HG03135 (cell line): ENCODE results near the gene RASD1.
"Not testable (repeated sequence)": the region's sequence is repeated elsewhere in the genome, so short reads cannot be mapped to it uniquely, and the experiment has no call there.

Experiments used
- ATAC-seq: cut with Tn5 transposase; IDR thresholded peaks from one replicate; pipeline ENCODE4 v1.9.1; 2021; ENCODE audit warnings: mild to moderate bottlenecking, moderate library complexity; ENCODE audit not compliant: unreplicated experiment

RASD1 gene

DNA sequence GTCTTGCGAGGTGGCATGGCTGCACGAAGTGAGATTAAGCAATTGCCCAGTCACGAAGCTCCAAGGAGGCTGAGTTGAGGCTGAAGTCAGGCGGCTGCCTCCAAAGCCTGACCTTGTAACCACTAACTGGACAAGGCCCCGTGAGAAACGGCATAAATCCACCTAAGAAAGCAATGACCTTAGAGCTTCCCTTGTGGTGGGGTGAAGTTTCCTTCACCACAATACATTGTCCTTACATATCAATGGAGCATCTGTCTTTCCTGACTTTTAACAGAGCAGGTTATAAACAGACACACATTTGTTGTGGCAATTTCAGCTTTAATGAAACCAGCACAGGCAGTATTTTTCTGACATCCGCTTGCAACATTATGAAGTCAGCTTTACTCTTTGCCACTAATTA, 21.9 kb downstream of the RASD1 start:
- ATAC-seq = no peak

DNA sequence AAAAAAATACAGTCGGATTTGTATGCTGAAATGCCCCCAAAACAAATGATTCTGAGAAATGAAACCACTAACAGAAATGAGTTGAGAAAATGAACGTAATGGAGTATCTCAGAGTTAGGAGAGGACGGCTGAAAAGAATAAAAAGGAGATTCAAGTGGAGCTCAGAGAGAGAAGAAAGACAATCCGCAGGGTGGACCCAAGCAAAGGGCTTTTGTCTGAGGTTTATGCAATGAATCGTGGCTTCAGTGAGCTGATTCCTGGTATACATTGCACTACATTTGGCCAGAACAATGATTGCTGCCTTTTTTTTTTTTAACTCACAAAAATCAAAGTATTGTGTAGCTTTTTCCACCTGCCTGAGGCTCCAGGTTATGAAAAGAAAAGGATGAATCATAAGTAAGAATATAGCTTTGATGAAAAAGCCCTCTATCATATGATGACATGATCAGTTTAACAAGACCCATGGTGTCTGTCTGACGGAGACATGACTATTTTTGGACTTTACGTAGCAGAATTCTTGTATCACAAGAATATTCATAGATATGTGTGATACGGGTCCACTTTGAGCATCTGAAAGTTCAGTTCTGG, 23.8 kb downstream of the RASD1 start:
- ATAC-seq = no peak

DNA sequence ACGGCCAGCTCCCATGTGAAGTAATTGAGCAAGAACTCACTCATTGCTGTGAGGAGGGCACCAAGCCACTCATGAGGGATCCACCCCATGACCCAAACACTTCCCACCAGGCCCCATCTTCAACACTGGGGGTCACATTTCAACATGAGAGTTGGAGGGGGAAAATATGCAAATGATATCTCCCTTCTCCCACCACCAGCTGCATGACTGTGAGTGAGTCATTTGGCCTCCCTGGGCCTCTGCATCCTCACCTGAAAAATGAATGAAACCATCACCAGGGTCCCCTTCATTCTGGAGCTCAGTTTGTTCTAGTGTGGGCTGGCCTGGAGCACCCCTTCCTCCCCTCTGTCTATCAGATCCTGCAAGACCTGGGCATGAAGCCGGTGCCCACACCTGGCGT, 26.2 kb downstream of the RASD1 start:
- no peak for ATAC-seq

DNA sequence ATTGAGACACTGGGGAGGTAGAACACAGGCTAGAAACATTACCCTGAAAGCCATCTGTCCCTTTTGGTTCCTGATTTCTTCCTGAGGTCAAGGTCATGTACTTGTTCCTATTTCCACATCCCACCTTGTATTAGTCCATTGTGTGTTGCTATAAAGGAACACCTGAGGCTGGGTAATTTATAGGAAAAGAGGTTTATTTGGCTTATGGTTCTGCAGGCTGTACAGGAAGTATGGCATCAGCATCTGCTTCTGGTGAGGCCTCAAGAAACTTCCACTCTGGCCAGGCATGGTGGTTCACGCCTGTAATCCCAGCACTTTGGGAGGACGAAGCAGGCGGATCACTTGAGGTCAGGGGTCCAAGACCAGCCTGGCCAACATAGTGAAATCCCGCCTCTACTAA, 26.8 kb downstream of the RASD1 start:
- no peak for ATAC-seq

DNA sequence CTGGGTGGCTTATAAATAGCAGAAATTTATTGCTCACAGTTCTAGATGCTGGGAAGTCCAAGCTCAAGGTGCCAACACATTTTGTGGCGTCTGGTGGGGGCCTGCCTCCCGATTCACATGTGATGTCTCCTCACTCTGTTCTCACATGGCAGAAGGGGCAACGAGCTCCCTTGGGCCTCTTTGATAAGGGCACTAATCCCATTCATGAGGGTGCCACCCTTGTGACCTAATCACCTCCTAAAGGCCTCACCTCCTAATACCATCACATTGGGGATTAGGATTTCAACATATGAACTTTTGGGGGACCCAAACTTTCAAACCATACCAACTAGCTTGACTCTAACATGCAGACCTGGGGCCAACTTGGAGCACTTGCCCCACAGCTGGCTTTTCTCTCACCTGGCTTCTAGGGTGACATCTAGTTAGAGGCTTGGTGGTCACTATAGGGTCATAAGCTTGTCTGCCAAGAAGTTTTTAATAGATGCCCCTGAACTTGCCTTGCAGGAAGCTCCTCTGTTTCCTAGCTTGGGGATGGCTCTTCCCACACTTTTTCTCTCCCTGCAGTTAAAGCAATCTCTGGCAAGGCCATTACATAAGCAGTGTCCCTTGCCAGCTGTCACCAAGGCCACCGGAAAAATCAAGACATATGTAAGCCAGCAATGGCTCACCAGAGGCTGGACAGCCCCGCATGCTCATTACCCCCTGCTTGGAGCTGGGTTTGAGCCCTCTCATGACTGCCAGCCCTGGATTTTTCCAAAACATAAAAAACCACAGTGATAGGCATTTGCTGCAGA, 27.8 kb downstream of the RASD1 start:
- no peak for ATAC-seq

DNA sequence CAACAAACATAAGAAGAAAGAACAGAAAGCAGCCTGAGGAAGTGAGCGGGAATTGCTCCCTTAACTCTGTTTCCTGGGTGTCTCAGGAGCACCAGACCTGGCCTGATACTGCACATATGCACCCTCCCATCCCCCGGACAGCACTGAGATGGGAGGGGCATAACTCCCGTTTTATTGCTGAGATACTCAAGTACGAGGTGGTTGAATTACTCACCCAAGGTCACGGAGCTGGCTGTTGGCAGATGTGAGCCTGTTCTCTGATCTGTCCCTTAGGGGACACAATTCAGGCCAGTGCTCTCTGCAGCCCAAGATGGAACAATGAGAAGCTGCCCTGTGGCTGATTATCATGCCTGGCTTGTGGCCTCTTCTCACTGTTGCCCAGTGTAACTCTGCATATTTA, 28.5 kb downstream of the RASD1 start:
- no peak for ATAC-seq

DNA sequence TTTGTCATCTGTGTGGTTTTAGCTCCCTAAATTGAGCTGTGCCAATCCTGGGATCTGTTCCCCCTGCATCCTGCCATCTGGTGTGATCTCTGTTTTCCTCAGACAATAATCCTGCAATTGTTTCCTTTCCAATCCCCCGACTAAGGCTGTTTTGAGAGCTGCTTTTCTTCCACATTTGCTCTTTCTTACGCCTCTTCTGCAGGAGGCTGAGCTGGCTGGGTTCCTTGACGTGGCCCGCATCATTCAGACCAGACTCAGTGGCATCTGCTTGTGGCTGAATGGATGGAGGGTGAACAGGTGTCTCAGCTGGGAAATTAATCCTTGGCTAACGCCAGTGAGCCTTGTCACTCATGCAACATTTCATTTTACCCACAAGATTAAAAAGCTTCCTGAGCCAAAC, 29.2 kb downstream of the RASD1 start:
- no peak for ATAC-seq

DNA sequence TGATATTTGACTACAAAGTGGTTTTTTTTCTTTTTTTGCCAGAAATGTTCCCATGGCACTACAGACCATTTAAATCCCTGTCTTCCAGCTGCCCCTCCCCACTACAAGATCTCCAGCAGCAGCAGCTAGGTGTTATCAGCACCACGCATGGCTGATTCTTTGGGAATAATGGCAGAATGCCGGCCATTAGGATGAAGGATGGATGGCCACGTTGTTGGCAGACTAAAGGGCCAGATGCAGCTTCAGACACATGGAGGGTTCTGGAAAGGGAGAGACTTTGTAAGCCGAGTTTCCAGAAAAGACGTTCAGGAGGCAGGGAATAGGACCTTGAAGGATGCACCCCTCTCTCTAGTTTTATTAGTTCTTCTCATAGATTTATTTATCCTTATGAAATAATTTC, 29.7 kb downstream of the RASD1 start:
- no peak for ATAC-seq

DNA sequence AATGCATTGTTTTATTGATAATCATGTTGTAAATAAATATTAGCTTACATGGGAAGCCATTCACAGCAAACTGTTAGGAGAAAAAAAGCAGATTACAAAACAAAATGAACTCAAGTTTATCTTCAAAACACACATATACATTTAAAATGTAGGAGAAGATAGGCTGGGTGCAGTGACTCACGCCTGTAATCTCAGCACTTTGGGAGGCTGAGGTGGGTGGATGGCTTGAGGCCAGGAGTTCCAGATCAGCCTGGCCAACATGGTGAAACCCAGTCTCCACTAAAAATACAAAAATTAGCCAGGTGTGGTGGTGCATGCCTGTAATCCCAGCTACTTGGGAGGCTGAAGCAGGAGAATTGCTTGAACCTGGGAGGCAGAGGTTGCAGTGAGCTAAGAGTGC, 30.3 kb downstream of the RASD1 start:
- not testable (repeated sequence) for ATAC-seq

DNA sequence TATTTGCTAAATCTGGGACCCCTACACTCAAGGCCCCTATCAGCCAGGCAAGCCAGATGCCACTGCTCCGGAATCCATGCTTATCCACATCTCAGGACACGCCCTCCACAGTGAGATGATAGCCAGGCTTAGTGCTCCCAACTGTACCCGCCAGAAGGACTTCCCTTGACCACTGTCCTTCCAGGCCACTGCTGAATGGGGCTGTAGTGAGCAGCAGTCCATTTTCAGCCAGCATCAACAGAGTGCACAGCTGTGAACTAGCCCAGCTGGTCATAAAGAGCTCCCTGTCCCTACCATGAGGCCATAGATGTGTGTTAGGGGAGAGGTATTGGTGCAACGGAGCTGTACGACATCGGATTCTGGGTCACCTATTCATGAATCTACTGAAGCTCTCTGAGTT, 32.4 kb downstream of the RASD1 start:
- no peak for ATAC-seq

DNA sequence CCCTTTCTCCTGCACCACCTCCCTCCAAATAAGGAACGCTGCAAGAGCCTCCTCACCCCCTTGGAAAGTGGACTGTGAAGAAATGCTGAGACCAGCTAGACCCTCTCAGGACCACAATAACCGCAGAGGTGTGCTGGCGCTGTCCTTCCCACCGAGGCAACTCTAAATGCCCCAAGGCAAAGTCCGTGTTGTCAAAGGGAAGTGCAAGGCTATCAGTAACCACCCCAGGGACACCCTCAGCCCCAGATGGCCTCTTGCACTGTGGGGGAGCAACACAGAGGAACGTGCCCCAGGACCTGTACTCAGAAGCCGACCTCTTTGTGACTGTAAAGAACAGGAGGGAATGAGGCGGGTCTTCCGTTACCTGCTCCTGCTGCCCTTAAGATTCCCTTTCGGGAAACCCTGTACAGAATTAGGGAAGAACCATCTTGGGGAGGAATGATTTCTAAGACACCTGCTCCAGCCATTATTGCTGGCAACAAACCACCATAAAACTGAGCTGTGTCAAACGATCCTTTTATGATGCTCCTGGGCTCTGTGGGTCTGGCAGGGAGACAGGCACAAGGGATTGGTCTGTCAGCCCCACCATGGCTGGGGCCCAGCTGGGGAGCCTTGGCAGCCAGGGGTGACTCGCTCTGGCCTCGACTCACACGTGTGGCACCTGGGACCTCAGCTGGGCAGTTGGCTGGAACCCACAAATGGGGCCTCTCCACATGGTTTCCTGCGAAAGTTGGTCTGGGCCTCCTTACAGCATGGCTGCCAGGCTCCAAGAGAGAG, 34.0 kb downstream of the RASD1 start:
- no peak for ATAC-seq

DNA sequence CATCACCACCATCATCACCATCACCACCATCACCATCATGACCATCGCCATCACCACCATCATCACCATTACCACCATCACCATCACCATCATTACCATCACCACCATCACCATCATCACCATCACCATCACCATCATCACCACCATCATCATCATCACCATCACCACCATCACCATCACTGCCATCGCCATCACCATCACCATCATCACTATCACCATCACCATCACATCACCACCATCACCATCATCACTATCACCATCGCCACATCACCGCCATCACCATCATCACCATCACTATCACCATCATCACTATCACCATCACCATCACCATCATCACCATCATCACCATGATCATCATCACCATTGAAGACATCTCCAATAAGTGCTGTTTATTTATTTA, 36.2 kb downstream of the RASD1 start:
- ATAC-seq = no peak

DNA sequence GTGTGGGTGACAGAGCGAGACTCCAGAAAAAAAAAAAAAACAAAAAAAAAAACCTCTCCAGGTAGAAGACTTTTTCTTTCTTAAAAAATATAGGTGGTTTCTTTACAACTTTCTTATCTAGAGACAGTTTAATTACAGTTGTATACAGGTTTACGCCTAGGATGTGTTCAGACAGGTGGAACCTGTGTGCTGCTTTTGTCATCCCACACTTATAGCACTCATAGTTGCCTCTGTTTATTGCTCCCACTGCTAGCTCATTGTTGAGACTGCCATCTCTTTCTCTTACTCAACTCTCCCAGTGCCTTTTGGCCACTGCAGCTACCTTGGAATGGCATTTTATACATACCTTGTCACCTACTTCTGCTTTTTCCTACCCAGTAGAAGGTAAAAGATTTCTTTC, 38.5 kb downstream of the RASD1 start:
- ATAC-seq = no peak

DNA sequence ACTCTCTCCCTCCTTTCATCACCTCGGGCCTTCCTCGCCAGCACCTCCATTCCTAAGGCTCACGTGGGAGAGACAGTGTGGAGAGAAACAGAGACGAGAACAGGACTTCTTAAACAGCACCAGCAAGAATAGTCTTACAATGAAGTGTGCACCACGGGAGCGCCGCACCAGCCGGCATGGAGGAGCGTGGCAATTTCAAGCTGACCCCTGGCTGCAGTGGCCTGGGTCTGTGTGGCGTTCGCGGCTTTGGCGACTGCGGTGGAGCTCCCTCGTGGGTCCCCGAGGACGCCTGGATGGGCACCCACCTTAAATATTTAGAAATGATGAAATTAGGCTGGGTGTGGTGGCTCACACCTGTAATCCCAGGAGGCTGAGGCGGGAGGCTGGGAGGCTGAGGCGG, 39.9 kb downstream of the RASD1 start:
- ATAC-seq = no peak

DNA sequence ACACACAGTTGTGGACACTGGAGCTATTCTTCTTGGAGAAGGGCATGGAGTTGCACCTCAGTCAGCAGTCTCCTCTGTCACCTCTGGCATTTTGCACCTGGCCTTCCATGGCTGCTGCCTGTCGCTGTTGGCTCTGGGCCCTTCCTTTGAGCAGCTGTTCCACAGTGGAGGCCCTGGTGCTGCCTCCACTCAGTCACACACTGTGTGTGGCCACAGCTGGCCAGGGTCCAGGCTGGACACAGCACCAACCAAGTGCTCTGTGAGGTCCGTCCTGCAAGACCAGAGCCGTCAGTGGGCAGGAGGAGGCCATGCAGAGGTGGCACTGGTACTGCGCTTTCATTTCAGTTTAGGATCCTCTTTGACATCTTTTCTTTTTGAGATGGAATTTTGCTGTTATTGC, 41.0 kb downstream of the RASD1 start:
- no peak for ATAC-seq

DNA sequence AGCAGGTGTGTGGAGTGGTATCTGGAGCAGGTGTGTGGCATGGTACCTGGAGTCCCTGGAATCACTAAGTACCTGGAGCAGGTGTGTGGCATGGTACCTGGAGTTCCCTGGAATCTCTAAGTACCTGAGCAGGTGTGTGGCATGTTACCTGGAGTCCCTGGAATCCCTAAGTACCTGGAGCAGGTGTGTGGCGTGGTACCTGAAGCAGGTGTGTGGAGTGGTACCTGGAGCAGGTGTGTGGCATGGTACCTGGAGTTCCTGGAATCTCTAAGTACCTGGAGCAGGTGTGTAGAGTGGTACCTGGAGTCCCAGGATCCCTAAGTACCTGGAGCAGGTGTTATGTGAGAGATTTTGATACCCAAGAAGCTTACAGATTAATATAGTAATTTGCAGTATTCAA, 41.5 kb downstream of the RASD1 start:
- not testable (repeated sequence) for ATAC-seq

DNA sequence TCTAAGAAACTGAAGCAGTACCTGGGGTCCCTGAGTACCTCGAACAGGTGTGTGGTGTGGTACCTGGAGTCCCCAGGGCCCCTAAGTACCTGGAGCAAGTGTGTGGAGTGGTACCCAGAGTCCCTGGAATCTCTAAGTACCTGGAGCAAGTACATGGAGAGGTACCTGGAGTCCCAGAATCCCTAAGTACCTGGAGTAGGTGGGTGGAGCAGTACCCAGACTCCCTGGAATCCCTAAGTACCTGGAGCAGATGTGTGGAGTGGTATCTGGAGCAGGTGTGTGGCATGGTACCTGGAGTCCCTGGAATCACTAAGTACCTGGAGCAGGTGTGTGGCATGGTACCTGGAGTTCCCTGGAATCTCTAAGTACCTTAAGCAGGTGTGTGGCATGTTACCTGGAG, 41.9 kb downstream of the RASD1 start:
- ATAC-seq = no peak

DNA sequence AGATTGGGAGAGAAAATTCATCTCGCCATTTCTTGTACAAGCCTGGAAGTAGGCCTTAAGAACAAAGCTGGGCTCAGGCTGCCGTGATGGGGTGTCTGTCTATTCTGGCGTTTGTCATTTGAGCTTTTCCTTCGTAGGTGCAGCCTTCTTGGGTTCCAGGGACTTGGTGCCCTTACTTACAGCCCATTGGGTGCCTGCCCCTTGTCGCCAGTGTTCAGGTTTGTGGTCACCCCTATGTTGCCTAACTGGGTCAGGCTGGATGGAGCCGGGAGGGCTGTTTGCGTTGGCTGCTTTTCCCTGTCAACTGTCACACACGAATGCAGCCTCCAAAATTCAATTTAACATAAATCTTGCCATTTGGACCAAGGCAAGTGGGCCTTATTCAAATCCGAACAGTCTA, 43.1 kb downstream of the RASD1 start:
- no peak for ATAC-seq

DNA sequence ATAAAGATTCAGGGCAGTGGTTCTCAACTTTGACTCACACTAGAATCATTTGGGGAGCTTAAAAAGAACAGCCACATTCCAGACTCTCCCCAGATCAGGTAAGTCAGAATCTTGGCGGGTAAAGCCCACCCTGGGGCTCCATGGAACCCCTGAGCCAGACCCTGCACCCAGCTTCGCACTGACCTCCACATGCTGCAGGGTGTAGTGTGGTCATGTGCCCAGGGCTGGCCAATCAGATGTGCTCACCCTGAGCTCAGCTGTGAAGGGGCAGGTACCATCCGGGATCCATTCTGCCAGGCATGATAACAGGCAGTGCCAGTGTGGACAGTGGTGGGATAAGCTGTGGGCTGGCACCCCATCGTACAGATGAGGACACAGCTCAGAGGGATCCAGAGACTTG, 47.5 kb downstream of the RASD1 start:
- no peak for ATAC-seq

DNA sequence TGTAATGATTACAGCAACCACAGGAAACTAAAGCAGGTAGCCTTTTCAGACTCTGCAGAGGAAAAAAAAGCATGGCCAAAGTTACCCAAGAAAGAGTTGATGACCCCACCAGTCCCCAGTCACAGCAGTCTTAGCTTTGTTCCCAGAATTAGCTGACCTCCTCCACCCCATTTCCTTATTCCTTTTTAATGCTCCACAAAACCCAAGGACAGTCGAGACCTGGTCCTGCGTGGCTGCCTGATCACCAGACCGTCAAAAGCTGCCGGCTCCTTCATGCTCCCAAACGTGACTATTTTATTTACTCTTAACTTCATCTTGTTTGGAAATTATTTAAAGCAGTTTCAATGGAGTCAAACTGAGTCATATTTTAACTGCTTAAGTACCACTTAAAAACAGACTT, 48.1 kb downstream of the RASD1 start:
- ATAC-seq = no peak

DNA sequence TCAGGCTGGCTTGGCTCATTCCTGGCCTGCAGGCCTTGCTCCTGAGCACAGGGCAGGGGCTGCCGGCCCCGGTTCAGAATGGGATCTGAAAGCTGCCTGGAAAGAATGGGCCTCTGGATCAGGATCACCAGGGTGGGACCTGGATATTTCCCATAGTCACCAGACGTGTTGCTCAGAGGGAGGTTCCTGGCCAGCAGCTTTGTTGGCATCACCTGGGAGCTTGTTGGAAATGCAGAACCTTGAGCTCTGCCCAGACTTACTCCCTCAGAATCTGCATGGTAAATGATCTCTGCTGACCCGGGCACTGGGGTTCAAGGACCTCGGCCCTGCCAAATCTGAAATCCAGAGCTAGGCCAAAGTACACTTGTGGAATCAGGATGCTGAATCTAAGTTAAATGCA, 48.9 kb downstream of the RASD1 start:
- ATAC-seq = no peak

DNA sequence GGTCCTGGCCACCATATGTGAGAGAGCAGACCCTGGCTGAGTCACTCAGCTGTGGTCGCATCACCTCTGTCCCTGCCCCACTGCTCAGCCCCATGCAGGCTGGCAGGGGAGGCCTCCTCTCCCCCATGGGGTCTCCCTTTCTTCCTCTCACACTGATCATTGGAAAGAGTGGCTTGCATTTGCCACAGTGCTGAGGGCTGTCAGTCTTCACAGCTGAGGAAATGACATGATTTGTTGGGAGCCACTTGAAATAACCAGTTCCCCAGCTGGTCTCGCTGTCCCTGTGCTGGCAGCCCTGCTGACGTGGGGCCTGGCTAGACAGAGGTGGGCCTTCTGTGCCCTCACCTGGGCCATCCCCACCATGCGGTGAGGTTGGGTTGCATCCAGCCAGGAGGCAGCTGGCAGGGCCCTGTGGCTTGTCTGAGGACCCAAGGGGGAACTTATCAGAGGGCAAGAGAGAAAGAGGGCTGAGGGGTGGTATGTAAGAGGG, 49.5 kb downstream of the RASD1 start:
- ATAC-seq = no peak
